Caco-2 (cell line): ENCODE measurements around the gene ATP6V0D1. TPM values are rescaled to one million over a fixed set of nuclear protein-coding genes. Genes with fewer than 3 reads are reported as not detected.

ENCODE experiments used
- BruUV-seq: library from RNA; stranded (reverse); fragments of 400-500 nt; replicated peaks from 2 replicates; lab custom pipeline; 2021; lab: Mats Ljungman, UMichigan
- CTCF ChIA-PET: fragments of 300-600 bp; sonication (Branson Sonifier 250); formaldehyde crosslinking; loops from one replicate; lab custom pipeline; 2022; ENCODE audit warnings: antibody characterized with exemption; lab: Charles Lee
- POLR2A ChIA-PET: fragments of 300-600 bp; sonication (Branson Sonifier 250); formaldehyde crosslinking; loops from one replicate; lab custom pipeline; 2022; ENCODE audit warnings: antibody characterized with exemption; lab: Charles Lee
- DNase-seq, 2 experiments: peaks; one replicate each; pipeline versions ENCODE4 v3.0.0 to v3.0.0-alpha.2; 2020 to 2022
- H3K27me3 ChIP-seq: replicated peaks from 2 replicates; pipeline ENCODE4 v1.6.0; 2011; ENCODE audit warnings: low read length; ENCODE audit not compliant: control insufficient read depth, insufficient read depth
- H3K36me3 ChIP-seq: 2 replicates; pipeline ENCODE4 v1.5.1; 2011; ENCODE audit warnings: low read length; ENCODE audit not compliant: control insufficient read depth, insufficient read depth
- H3K4me1 ChIP-seq: fragments of 250-450 bp; sonication (Bioruptor Pico); 2 replicates; pipeline ENCODE4 v1.5.1; 2020; ENCODE audit warnings: mild to moderate bottlenecking
- H3K4me3 ChIP-seq: 2 replicates; pipeline ENCODE4 v1.5.1; 2011; ENCODE audit warnings: low read depth, mild to moderate bottlenecking, control low read depth, low read length
- H3K9me3 ChIP-seq: fragments of 250-450 bp; sonication (Bioruptor Pico); 2 replicates; pipeline ENCODE4 v1.5.1; 2020; ENCODE audit warnings: mild to moderate bottlenecking, moderate library complexity
- H3K27ac Mint-ChIP-seq: one replicate; pipeline ENCODE4 v1.8.0; 2022; ENCODE audit warnings: mixed read lengths; ENCODE audit not compliant: unreplicated experiment
- H3K27me3 Mint-ChIP-seq: one replicate; pipeline ENCODE4 v1.8.0; 2022; ENCODE audit warnings: mixed read lengths; ENCODE audit not compliant: insufficient read depth, unreplicated experiment
- H3K36me3 Mint-ChIP-seq: one replicate; pipeline ENCODE4 v1.8.0; 2022; ENCODE audit warnings: mild to moderate bottlenecking, mixed read lengths; ENCODE audit not compliant: insufficient read depth, unreplicated experiment
- H3K4me1 Mint-ChIP-seq: one replicate; pipeline ENCODE4 v1.8.0; 2022; ENCODE audit warnings: low read depth, mixed read lengths; ENCODE audit not compliant: unreplicated experiment
- H3K4me3 Mint-ChIP-seq: one replicate; pipeline ENCODE4 v1.8.0; 2022; ENCODE audit warnings: mild to moderate bottlenecking, moderate library complexity, mixed read lengths; ENCODE audit not compliant: unreplicated experiment
- H3K9me3 Mint-ChIP-seq: one replicate; pipeline ENCODE4 v1.8.0; 2022; ENCODE audit warnings: mixed read lengths; ENCODE audit not compliant: unreplicated experiment
- intact Hi-C: fragments of 100-400 bp; cut with micrococcal nuclease; formaldehyde crosslinking; loops from one replicate; pipeline ENCODE4 v1.10.0; 2022; ENCODE audit not compliant: unreplicated experiment
- total RNA-seq: library from RNA; stranded (reverse); gene quantifications from 2 replicates; pipeline ENCODE4 v1.2.3, GENCODE V29; 2022
- TF ChIP-seq, protein P1 (sequence below), 2 experiments: fragments of 200-600 bp in 1 of 2; IDR thresholded peaks; 1 replicate in 1 of 2; 2 replicates in 1 of 2; pipeline versions ENCODE4 v1.5.1 to v1.8.0; 2011 to 2022; ENCODE audit warnings: antibody characterized with exemption in 1 of 2, control low read depth in 1 of 2, inconsistent platforms in 1 of 2, low read depth in 1 of 2, low read length in 1 of 2, mild to moderate bottlenecking in 1 of 2, moderate library complexity in 1 of 2; ENCODE audit not compliant: insufficient read depth in 1 of 2, severe bottlenecking in 1 of 2, unreplicated experiment in 1 of 2

Gene ATP6V0D1
- total RNA-seq, 1 experiment from 2014 or later: 110 TPM

DNA sequence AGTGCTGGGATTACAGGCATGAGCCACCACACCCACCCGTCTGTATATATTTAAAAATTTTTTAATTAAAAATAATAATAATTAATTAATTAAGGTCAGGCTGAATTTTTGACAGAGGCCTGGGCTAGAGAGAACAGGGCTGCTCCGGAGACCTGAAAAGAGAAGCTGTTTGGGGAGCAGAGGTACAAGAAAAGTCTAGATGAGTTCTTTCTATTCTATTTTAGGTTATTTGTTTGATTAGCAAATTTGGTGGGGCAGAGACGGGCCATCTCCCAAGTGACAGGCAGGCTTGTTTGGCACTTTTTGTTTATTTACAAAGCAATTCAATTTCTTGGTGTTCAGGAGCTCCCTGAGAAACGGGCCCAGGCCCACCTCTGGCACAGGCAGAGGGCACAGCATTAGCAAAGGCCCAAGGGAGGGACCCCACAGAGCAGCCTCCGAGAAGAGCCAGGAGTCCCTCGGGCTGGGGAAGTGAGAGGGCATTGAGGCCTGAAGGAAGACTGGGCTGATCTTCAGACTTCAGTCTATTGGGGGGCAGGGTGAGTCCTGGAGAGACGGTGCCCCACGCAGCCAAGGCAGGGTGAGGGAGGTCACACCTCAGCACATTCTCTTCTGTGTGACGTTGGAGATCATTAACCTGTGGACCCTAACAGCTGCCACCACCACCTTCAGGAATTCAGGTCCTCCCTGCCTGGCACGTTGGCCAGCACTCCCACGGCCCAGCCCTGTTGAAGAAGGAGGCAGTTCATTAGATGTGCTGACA lies 36.9 kb upstream of the ATP6V0D1 start:
- H3K4me1 Mint-ChIP-seq: peaks cover 15% of the 10 kb centered on the region
- Histone ChIP-seq H3K4me1 (0 out of 2 replicates have a peak, but pooled peaks cover 4% of the 10 kb centered on the region), H3K27me3 (no peaks in the 10 kb centered on the region), H3K9me3 (no peaks in the 10 kb centered on the region), H3K4me3 (no peak overlapping the region), H3K36me3 (no peaks in the 10 kb centered on the region)
- H3K36me3 Mint-ChIP-seq: peaks cover 5% of the 10 kb centered on the region
- H3K4me3 Mint-ChIP-seq: no peak overlapping the region
- ChIA-PET CTCF (interaction anchor here (0.7 kb wide), 2 partner anchors 11 to 155 kb away, joined by 3 to 7 read pairs; partner anchors contain the start of gene RIPOR1), POLR2A (no interaction called here)
- no peaks in the 10 kb centered on the region for H3K27me3 Mint-ChIP-seq
- TF ChIP-seq, protein P1, sequence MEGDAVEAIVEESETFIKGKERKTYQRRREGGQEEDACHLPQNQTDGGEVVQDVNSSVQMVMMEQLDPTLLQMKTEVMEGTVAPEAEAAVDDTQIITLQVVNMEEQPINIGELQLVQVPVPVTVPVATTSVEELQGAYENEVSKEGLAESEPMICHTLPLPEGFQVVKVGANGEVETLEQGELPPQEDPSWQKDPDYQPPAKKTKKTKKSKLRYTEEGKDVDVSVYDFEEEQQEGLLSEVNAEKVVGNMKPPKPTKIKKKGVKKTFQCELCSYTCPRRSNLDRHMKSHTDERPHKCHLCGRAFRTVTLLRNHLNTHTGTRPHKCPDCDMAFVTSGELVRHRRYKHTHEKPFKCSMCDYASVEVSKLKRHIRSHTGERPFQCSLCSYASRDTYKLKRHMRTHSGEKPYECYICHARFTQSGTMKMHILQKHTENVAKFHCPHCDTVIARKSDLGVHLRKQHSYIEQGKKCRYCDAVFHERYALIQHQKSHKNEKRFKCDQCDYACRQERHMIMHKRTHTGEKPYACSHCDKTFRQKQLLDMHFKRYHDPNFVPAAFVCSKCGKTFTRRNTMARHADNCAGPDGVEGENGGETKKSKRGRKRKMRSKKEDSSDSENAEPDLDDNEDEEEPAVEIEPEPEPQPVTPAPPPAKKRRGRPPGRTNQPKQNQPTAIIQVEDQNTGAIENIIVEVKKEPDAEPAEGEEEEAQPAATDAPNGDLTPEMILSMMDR (IDR thresholded peaks at IDR 0.05; ENCODE audit: insufficient read depth in 1 of 2, low read depth in 1 of 2, low read length in 1 of 2, severe bottlenecking in 1 of 2, unreplicated experiment in 1 of 2): no peak
- peak in 1 of 2 experiments; percentile 60 for DNase-seq
- BruUV-seq: no TSS peak
- no peak overlapping the region for H3K27ac Mint-ChIP-seq
- intact Hi-C loops: no loop called here
- H3K9me3 Mint-ChIP-seq: no peaks in the 10 kb centered on the region

DNA sequence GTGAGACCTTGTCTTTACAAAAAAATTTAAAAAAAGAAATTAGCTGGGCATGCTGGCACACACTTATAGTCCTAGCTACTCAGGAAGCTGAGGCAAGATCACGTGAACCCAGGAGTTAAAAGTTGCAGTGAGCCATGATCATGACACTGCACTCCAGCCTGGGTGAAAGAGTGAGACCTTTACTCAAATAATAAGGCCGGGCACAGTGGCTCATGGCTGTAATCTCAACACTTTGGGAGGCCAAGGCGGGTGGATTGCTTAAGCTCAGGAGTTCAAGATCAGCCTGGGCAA lies 36.1 kb upstream of the ATP6V0D1 start:
- CTCF ChIA-PET: interaction anchor here (0.6 to 0.7 kb wide), 6 partner anchors 18 to 371 kb away, joined by 3 to 7 read pairs (median 3); no protein-coding TSS in a partner anchor
- TF ChIP-seq, protein P1 (IDR thresholded peaks at IDR 0.05; ENCODE audit: insufficient read depth in 1 of 2, low read depth in 1 of 2, low read length in 1 of 2, severe bottlenecking in 1 of 2, unreplicated experiment in 1 of 2): no peak

DNA sequence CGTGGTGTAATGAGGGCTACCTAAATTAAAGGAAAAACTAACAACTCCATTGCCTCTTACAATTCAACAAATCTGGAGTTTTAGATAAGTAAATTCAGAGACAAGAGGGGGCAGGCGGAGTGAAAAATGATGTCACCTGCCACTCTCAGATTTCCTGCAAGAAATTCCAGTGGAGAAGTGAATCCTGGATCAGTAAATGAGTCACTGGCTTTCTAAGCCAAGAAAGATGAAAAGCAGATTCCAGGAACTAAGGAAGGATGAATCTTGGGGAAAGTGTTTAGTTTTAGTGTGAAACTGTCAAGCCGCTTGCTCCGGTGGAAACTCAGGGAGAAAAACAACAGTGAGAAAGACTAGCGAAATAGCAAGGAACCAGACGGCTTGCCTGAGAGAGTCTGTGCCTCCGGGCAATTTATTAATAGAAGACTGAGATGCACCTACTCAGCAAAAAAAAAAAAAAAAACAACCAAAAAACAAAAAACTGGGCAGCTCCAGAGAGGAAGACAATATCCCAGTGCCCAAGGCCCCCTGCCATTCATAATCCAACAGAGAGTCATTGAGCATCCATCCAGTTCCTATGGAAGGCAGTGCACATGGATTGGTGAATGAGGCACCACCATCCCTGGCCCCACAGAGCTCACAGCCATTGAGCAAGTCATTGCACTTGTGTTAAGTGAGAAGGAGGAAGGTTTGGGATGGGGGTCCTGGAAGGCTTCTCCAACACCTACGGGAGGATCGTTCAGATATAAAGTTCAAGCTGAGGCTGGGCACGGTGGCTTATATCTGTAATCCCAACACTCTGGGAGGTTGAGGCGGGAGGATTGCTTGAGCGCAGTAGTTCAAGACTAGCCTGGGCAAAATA lies 35.6 kb upstream of the ATP6V0D1 start:
- Mint-ChIP-seq H3K4me3 (no peak overlapping the region), H3K27ac (no peak overlapping the region), H3K9me3 (no peaks in the 10 kb centered on the region), H3K4me1 (peaks cover 15% of the 10 kb centered on the region), H3K27me3 (no peaks in the 10 kb centered on the region), H3K36me3 (peaks cover 4% of the 10 kb centered on the region)
- H3K36me3 ChIP-seq: no peaks in the 10 kb centered on the region
- H3K27me3 ChIP-seq: no peaks in the 10 kb centered on the region
- CTCF ChIA-PET: interaction anchor here (0.6 to 1.1 kb wide), 7 partner anchors 19 to 371 kb away, joined by 3 to 7 read pairs (median 3); partner anchors contain the start of gene ATP6V0D1
- H3K4me1 ChIP-seq: 0 out of 2 replicates have a peak, but pooled peaks cover under 1% of the 10 kb centered on the region
- POLR2A ChIA-PET: no interaction called here
- BruUV-seq: no TSS peak
- H3K4me3 ChIP-seq: no peak overlapping the region
- DNase-seq: no peak
- intact Hi-C loops: no loop called here
- no peaks in the 10 kb centered on the region for H3K9me3 ChIP-seq
- TF ChIP-seq, protein P1 (IDR thresholded peaks at IDR 0.05; ENCODE audit: insufficient read depth in 1 of 2, low read depth in 1 of 2, low read length in 1 of 2, severe bottlenecking in 1 of 2, unreplicated experiment in 1 of 2): no peak

More for the DNA sequence above, 36.1 kb upstream of the ATP6V0D1 start:
- H3K27me3 ChIP-seq: no peaks in the 10 kb centered on the region
- Mint-ChIP-seq H3K4me3 (no peak overlapping the region), H3K9me3 (no peaks in the 10 kb centered on the region), H3K27me3 (no peaks in the 10 kb centered on the region), H3K27ac (no peak overlapping the region), H3K36me3 (peaks cover 5% of the 10 kb centered on the region), H3K4me1 (peaks cover 15% of the 10 kb centered on the region)
- H3K4me3 ChIP-seq: no peak overlapping the region
- POLR2A ChIA-PET: no interaction called here
- no peaks in the 10 kb centered on the region for H3K36me3 ChIP-seq
- intact Hi-C loops: no loop called here
- BruUV-seq: no TSS peak
- no peaks in the 10 kb centered on the region for H3K9me3 ChIP-seq
- no peak for DNase-seq
- H3K4me1 ChIP-seq: 0 out of 2 replicates have a peak, but pooled peaks cover 4% of the 10 kb centered on the region
